ENCODE measurements around the gene SUSD4.
"Not testable (repeated sequence)": the region's sequence is repeated elsewhere in the genome, so short reads cannot be mapped to it uniquely, and the experiment has no call there.

The SUSD4 gene

GRCh38 chr1:223285452-223285851 lies 78.5 kb downstream of the SUSD4 start:
- DNase-seq, result no peak

- DNase-seq, result not testable (repeated sequence)
These were observed 80.3 kb downstream of the SUSD4 start for GRCh38 chr1:223283697-223284096.

GRCh38 chr1:223278311-223278710 lies 85.7 kb downstream of the SUSD4 start:
- DNase-seq, result not testable (repeated sequence)

- DNase-seq, result no peak
These were observed 87.9 kb downstream of the SUSD4 start for GRCh38 chr1:223276029-223276428.

- no peak for DNase-seq
These were observed 90.5 kb downstream of the SUSD4 start for GRCh38 chr1:223273511-223273910.

GRCh38 chr1:223271085-223271781 lies 92.7 kb downstream of the SUSD4 start:
- DNase-seq, result no peak

GRCh38 chr1:223270155-223270554 lies 93.8 kb downstream of the SUSD4 start:
- no peak for DNase-seq

- DNase-seq, result no peak
These were observed 95.0 kb downstream of the SUSD4 start for GRCh38 chr1:223269006-223269405.

GRCh38 chr1:223266632-223267172 lies 97.3 kb downstream of the SUSD4 start:
- no peak for DNase-seq

GRCh38 chr1:223264983-223265908 lies 98.7 kb downstream of the SUSD4 start:
- no peak for DNase-seq

GRCh38 chr1:223264529-223264928 lies 99.4 kb downstream of the SUSD4 start:
- no peak for DNase-seq

GRCh38 chr1:223261914-223262313 lies 102.1 kb downstream of the SUSD4 start:
- DNase-seq, result no peak

- no peak for DNase-seq
These were observed 103.3 kb downstream of the SUSD4 start for GRCh38 chr1:223260712-223261111.

- DNase-seq, result no peak
These were observed 104.5 kb downstream of the SUSD4 start for GRCh38 chr1:223259462-223259861.

GRCh38 chr1:223258751-223259198 lies 105.2 kb downstream of the SUSD4 start:
- DNase-seq, result no peak

GRCh38 chr1:223257856-223258550 lies 106.0 kb downstream of the SUSD4 start:
- DNase-seq, result no peak

GRCh38 chr1:223256034-223256433 lies 107.9 kb downstream of the SUSD4 start:
- DNase-seq, result no peak

- no peak for DNase-seq
These were observed 110.1 kb downstream of the SUSD4 start for GRCh38 chr1:223253916-223254315.

GRCh38 chr1:223251387-223251786 lies 112.6 kb downstream of the SUSD4 start:
- DNase-seq, result not testable (repeated sequence)

- DNase-seq, result no peak
These were observed 113.4 kb downstream of the SUSD4 start for GRCh38 chr1:223250632-223251015.

- no peak for DNase-seq
These were observed 113.9 kb downstream of the SUSD4 start for GRCh38 chr1:223249854-223250631.

- DNase-seq, result no peak
These were observed 115.2 kb downstream of the SUSD4 start for GRCh38 chr1:223248770-223249140.

All from NCI-H2029 (cell line).